ENCODE results near the gene MLPH.
A peak's percentile ranks its signal among the peaks of the same experiment; 100 is the strongest.

Gene MLPH

DNA sequence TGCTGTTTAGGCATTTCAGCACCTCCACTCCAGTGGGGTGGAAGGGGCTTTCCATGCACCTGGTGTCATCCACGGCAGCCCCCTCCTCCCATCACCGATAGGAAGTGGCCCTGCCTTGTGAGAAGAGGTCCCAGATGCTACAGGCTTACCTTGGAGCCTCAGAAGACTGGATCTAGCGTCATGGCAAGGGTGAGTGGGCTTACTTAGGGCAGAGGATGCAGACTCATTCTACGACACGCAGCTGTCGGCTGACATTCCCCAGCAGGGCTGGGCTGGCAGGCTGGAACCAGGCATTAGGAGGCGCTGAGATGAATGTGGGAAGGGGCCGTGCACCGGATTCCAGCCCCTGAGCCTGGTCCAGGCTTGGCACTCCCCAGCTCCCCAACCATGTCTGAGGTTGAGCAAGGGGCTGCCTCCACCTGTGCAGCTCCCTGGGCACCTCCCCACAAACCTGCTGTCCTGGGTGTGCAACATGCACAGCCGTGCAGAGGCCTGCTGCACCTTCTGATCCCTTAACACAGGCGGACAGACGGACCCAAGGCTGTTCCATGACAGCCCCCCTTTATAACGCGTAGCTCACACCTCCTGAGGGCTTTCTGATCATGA lies 77.6 kb downstream of the MLPH start:
- DNase-seq: no peak
- no peak for TF ChIP-seq POLR2A (IDR thresholded peaks at IDR 0.05; ENCODE audit: low read length)
- TF ChIP-seq GATA1 (IDR thresholded peaks at IDR 0.05; ENCODE audit: low read depth, low read length): no peak

DNA sequence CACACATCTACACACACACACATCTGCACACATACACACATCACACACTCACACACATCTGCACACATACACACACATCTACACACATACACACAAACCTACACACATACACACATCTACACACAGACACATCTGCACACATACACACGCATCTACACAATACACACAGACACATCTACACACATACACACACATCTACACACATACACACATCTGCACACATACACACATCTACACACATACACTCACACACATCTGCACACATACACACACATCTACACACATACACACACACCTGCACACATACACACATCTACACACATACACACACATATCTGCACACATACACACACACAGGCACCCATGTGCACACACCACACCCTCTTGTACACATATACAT lies 78.9 kb downstream of the MLPH start:
- DNase-seq: no peak
- TF ChIP-seq POLR2A (IDR thresholded peaks at IDR 0.05; ENCODE audit: low read length) (no peak), GATA1 (IDR thresholded peaks at IDR 0.05; ENCODE audit: low read depth, low read length) (no peak)

DNA sequence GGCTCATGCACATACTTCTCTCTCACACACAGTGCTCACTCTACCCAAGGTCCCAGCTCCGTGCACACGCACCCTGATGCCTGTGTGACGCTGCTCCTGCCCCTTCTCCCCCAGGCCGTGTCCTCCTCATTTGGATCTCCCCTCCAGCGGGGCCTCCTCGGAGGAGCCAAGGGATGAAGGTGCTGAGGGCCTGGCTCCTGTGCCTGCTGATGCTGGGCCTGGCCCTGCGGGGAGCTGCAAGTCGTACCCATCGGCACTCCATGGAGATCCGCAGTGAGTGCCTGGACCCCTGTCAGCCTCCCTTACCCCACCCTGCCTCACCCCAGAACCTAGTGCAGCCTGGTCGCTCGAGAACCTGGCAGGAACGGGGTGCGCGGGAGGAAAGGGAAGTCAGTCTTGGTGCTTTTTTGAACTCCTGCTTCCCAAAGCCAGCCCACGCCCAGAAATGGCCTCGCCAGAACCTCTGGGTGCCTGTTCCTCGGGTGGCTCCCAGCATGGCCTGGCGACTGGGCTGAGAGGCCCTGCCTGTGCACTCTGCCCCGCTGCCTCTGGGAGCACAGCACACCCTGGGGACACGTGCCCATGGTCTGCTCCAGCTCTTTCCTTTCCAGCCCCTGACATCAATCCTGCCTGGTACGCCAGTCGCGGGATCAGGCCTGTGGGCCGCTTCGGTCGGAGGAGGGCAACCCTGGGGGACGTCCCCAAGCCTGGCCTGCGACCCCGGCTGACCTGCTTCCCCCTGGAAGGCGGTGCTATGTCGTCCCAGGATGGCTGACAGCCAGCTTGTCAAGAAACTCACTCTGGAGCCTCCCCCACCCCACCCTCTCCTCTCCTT lies 79.6 kb downstream of the MLPH start, which contains the start of gene PRLH:
Gene PRLH, plus strand, starts transcription at position 174 of the 835 bp plus-strand sequence. Its CDS starts 0 bp downstream, at position 174.
- no peak for DNase-seq
- TF ChIP-seq POLR2A (IDR thresholded peaks at IDR 0.05; ENCODE audit: low read length): no peak
- TF ChIP-seq GATA1 (IDR thresholded peaks at IDR 0.05; ENCODE audit: low read depth, low read length): no peak

DNA sequence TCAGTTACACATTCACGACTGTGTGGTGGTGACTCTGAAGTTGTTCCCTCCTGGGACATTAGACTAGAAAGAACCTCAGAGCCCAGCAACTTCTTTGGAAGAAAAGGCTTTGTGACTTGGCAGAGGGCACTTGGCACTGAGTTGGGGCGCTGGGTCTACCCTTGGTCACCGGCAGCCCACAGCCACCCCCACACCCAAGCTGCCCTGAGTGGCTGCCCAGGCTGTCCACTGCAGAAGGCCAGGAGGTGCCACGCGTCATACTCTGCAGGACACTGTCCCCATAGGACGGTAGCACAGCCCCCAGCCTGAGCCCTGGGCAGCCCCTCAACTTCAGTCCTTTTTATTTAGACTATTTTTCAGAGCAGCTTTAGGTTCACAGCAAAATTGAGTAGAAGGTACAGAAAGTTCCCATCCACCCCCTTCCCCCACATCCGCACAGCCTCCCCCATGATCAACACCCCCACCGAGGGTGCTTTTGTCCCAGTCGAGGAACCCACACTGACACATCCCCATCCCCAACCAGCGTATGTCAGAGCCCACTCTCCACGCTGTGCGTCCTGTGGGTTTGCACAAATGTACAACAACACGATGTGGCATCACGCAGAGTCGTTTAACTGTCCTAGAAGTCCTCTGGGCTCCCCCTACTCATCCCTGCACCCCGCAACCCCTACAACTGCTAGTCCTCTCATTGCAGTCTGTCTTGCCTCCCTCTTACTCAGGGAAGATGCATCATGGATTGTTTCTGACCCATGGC lies 80.4 kb downstream of the MLPH start:
- DNase-seq: no peak
- TF ChIP-seq POLR2A (IDR thresholded peaks at IDR 0.05; ENCODE audit: low read length): no peak
- TF ChIP-seq GATA1 (IDR thresholded peaks at IDR 0.05; ENCODE audit: low read depth, low read length): no peak

DNA sequence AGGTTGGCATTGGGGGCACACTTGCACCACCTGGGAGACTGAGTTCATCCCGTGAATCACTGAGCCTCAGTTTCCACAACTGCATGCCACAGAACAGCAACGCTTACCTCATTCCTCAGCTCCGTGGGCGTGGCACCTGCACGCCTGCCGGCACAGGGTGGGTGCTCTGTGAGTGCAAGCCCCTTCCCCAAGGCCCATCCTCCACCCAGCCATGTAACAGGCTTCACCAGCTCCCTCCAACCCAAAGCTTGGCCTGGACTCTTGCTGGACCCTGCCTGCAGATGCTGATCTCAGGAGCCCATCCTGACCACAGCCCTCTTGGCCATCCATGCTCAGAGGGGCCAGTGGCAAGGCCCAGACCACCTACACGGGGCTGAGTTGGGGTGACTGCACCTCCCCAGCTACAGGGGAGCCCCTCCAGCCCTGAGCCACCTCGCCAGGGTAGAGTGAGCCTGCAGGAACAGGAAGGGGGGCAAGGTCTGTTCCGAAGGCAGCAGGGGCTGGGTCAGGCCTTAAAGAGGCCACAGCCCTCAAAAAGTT lies 81.1 kb downstream of the MLPH start:
- DNase-seq: no peak
- no peak for TF ChIP-seq GATA1 (IDR thresholded peaks at IDR 0.05; ENCODE audit: low read depth, low read length)
- no peak for TF ChIP-seq POLR2A (IDR thresholded peaks at IDR 0.05; ENCODE audit: low read length)

DNA sequence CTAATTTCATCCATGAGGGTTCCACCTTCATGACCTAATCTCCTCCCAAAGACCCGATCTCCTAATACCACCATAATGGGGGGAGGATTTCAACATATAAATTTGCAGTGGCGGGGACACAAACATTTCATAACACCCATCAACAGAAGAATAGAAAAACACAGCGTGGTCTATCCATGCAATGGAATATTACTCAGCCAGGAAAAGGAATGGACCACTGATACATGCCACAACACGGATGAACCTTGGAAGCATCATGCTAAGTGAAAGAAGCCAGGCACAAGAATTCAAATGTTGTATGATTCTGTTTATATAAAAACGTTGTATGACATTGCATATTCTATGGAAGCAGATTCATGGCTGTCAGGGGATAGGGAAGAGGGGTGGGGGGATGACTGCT lies 82.0 kb downstream of the MLPH start:
- TF ChIP-seq GATA1 (IDR thresholded peaks at IDR 0.05; ENCODE audit: low read depth, low read length): no peak
- no peak for TF ChIP-seq POLR2A (IDR thresholded peaks at IDR 0.05; ENCODE audit: low read length)
- DNase-seq: no peak

DNA sequence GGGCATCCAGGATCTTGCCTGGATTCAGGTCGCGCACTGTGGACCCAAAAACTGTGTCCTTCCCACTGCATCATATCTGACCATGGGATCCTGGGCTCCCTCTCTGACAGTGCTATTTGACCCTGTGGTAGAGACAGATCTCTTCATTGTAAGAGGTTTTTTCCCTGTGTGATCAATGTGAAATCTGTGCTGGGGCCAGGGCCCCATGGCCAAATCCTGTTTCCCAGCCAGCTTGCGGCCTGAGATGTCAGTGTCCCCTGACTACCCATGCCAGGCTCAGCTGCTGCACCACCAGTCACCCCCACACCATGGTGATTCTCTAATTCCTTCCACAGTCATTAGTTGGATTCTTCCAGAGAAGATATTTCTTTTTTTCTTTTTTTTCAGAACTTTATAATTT lies 82.8 kb downstream of the MLPH start:
- DNase-seq: no peak
- no peak for TF ChIP-seq POLR2A (IDR thresholded peaks at IDR 0.05; ENCODE audit: low read length)
- TF ChIP-seq GATA1 (IDR thresholded peaks at IDR 0.05; ENCODE audit: low read depth, low read length): no peak

DNA sequence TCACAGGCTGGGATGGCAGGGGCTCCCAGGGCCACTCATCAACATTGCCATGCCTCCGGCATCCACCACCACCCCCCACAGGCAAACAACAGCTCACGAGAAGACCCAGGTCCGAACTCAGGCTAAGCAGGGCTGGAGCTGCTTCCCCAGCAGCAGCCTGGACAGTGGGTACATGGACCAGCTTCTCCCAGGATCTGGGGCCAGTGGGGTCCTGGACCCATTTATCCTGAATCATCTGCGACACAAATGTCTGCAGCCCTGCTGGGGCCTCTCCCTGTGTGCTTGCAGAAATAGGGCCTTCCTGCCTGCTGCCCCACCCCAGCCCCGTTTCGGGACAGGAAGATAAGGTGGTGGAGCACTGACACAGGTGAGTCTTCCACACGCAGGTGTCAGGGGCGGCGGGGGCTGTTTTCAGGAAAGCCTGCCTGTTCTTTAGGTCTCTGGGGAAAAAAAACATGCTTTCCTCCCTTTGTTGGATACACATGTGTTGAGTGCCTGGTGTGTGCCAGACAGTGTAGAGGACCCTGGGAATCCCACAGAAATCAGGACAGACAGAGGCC lies 83.8 kb downstream of the MLPH start:
- TF ChIP-seq GATA1 (IDR thresholded peaks at IDR 0.05; ENCODE audit: low read depth, low read length): no peak
- no peak for TF ChIP-seq POLR2A (IDR thresholded peaks at IDR 0.05; ENCODE audit: low read length)
- DNase-seq: no peak

DNA sequence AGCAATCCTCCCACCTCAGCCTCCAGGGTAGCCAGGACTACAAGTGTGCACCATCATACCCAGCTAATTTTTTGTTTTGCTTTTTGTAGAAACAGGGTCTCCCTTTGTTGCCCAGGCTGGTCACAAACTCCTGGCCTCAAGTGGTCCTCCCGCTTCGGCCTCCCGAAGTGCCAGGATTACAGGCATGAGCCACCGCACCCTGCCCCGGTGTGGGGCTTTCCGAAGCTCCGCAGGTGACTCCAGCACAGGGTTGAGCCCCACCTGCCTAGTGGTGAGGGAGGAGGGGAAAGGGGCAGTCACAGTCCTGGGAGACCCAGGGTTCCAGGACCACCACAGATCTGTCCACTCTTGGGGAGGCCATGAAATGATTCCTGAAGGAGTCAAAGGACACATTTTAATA lies 84.5 kb downstream of the MLPH start:
- no peak for TF ChIP-seq GATA1 (IDR thresholded peaks at IDR 0.05; ENCODE audit: low read depth, low read length)
- TF ChIP-seq POLR2A (IDR thresholded peaks at IDR 0.05; ENCODE audit: low read length): no peak
- no peak for DNase-seq

DNA sequence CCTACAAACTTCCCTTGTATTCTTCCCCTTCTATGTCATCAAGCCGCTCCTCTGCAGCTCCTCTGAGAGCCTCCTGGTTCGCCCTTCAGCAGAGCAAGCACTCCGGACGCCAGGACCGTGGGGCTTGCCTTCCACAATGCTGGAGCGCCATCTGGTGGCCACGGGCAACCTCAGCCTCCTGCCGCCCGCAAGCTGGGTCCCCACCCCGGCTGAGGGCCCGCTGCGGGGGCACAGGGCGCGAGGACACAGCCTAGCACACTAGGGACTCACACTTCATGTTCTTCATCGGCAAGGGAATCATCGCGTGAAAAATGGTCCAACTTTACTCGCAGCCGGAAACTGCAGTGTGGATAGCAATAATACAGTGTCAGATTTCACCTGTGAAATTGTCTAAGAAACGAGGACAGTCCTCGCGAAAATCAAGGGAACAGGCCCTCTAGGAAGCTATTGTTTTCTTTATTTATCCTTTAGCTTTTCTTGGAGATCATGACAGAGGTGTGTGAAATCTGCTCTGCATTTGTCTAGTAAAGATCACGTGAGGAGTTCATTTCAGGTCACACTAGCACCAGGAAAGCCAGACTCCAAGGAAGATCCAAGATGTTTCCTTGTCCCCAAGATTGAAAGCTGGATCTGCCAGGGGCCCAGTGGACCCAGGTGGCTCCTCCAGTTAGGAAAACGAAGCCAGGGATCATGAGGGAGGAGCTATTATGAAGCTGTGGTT lies 85.1 kb downstream of the MLPH start:
- TF ChIP-seq GATA1 (IDR thresholded peaks at IDR 0.05; ENCODE audit: low read depth, low read length) (no peak), POLR2A (IDR thresholded peaks at IDR 0.05; ENCODE audit: low read length) (no peak)

DNA sequence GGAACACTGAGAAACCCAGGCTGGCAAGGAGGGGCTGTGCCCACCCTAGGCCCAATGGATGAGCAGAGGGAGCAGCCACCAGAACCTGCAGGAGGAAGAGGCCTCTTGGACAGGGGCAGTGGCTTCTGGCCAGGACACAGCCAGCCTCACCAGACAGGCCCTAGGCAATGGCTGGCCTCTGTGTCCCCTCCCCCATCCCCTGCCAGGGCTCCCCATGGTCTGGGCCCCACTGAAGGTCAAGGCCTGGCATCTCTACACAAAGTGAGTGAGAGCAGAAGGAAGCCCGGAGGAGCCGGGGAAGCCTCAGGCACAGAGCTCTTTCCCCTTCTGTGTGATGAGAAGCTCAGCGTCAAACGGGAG lies 85.7 kb downstream of the MLPH start:
- TF ChIP-seq POLR2A (IDR thresholded peaks at IDR 0.05; ENCODE audit: low read length) (no peak), GATA1 (IDR thresholded peaks at IDR 0.05; ENCODE audit: low read depth, low read length) (no peak)
- DNase-seq: no peak

More for the DNA sequence above, 85.1 kb downstream of the MLPH start:
- DNase-seq: peak; percentile 82 to 89

DNA sequence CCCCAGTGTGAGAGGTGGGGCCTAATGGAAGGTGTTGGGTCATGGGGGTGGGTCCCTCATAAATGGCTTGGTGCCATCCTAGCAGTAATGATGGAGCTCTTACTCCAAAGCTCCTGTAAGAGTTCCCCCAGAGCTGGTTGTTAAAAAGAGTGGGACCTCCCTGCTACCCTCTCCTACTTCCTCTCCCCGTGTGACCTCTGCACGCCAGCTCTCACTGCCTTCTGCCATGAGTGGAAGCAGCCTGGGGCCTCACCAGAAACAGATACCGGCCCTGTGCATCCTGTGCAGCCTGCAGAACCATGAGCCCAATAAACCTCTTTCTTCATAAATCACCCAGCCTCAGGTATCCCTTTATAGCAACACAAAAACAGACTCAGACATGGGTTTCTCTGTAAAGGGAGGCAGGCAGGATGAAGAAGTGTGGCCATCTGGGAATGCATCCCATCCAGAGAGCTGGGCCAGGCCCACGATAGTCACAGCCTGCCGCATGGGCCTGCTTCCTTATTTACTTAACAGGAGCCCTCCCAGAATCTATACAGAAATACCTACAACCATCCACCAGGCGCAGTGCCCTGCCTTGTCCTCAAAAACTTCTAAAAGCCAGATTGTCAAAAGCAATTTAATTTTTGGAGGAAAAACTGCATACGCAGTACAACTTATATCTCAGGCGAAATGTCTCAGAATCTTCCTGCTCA lies 86.8 kb downstream of the MLPH start:
- no peak for DNase-seq
- TF ChIP-seq GATA1 (IDR thresholded peaks at IDR 0.05; ENCODE audit: low read depth, low read length) (no peak), POLR2A (IDR thresholded peaks at IDR 0.05; ENCODE audit: low read length) (no peak)

DNA sequence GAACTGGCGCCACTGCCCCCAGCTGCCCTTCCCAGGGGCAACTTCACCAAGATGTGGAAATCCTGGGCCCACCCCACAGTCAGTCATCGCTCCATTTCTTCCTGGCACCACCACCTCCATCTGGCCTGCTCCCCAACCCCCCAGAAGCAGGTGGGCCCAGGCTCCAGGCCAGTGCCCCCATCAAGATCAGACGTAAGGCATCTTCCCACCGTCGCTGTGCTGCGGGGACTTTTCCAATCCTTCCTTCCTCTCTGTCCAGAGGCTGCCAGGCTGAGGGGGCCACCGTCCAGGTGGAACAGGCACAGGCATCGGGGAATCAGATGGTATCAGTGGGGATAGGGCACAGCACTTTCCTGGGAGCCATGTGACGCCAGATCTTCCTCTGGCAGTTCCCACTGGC lies 87.4 kb downstream of the MLPH start:
- TF ChIP-seq GATA1 (IDR thresholded peaks at IDR 0.05; ENCODE audit: low read depth, low read length) (no peak), POLR2A (IDR thresholded peaks at IDR 0.05; ENCODE audit: low read length) (no peak)
- no peak for DNase-seq

Measured in erythroblast (primary cell).